ENCODE results near the gene TP73.

The TP73 gene

GRCh38 chr1:3685222-3685621, 32.9 kb downstream of the TP73 start:
- DNase-seq (ENCODE audit: low read depth in 3 of 3, low spot score in 1 of 3), result no peak

- no peak for DNase-seq (ENCODE audit: low read depth in 3 of 3, low spot score in 1 of 3)
These were observed 33.6 kb downstream of the TP73 start for GRCh38 chr1:3685906-3686305.

GRCh38 chr1:3687504-3687903, 35.2 kb downstream of the TP73 start:
- no peak for DNase-seq (ENCODE audit: low read depth in 3 of 3, low spot score in 1 of 3)

- no peak for DNase-seq (ENCODE audit: low read depth in 3 of 3, low spot score in 1 of 3)
These were observed 36.2 kb downstream of the TP73 start for GRCh38 chr1:3688356-3689137.

- no peak for DNase-seq (ENCODE audit: low read depth in 3 of 3, low spot score in 1 of 3)
These were observed 36.9 kb downstream of the TP73 start for GRCh38 chr1:3689138-3689750.

- no peak for DNase-seq (ENCODE audit: low read depth in 3 of 3, low spot score in 1 of 3)
These were observed 38.2 kb downstream of the TP73 start for GRCh38 chr1:3690282-3691065.

- DNase-seq (ENCODE audit: low read depth in 3 of 3, low spot score in 1 of 3), result no peak
These were observed 39.3 kb downstream of the TP73 start for GRCh38 chr1:3691421-3692204.

- no peak for DNase-seq (ENCODE audit: low read depth in 3 of 3, low spot score in 1 of 3)
These were observed 40.3 kb downstream of the TP73 start for GRCh38 chr1:3692598-3692997.

- no peak for DNase-seq (ENCODE audit: low read depth in 3 of 3, low spot score in 1 of 3)
These were observed 41.0 kb downstream of the TP73 start for GRCh38 chr1:3693321-3693720.

- DNase-seq (ENCODE audit: low read depth in 3 of 3, low spot score in 1 of 3), result peak in 1 of 3 donors; percentile 8
These were observed 43.3 kb downstream of the TP73 start for GRCh38 chr1:3695326-3696217.

- no peak for DNase-seq (ENCODE audit: low read depth in 3 of 3, low spot score in 1 of 3)
These were observed 44.4 kb downstream of the TP73 start for GRCh38 chr1:3696689-3697088.

GRCh38 chr1:3697104-3697503, 44.8 kb downstream of the TP73 start:
- DNase-seq (ENCODE audit: low read depth in 3 of 3, low spot score in 1 of 3), result no peak

GRCh38 chr1:3697810-3698209, 45.5 kb downstream of the TP73 start:
- no peak for DNase-seq (ENCODE audit: low read depth in 3 of 3, low spot score in 1 of 3)

- DNase-seq (ENCODE audit: low read depth in 3 of 3, low spot score in 1 of 3), result no peak
These were observed 46.5 kb downstream of the TP73 start for GRCh38 chr1:3698660-3699408.

GRCh38 chr1:3699596-3699995, 47.3 kb downstream of the TP73 start:
- DNase-seq (ENCODE audit: low read depth in 3 of 3, low spot score in 1 of 3), result no peak

- no peak for DNase-seq (ENCODE audit: low read depth in 3 of 3, low spot score in 1 of 3)
These were observed 48.3 kb downstream of the TP73 start for GRCh38 chr1:3700631-3701030.

- no peak for DNase-seq (ENCODE audit: low read depth in 3 of 3, low spot score in 1 of 3)
These were observed 50.2 kb downstream of the TP73 start for GRCh38 chr1:3702528-3702927.

- no peak for DNase-seq (ENCODE audit: low read depth in 3 of 3, low spot score in 1 of 3)
These were observed 50.8 kb downstream of the TP73 start for GRCh38 chr1:3702990-3703728.

All from stimulated activated CD4-positive, alpha-beta T cell treated with anti-CD3 and anti-CD28 coated beads, TNF-alpha, amount 100 ng/mL, for 1 hour (primary cell).